Activated effector memory CD4-positive, alpha-beta T cell treated with anti-CD3 and anti-CD28 coated beads, Interleukin-2, amount 50 U/mL, for 16 hours (primary cell): Measurements from ENCODE around the gene TBL1X.
A peak's percentile ranks its signal among the peaks of the same experiment; 100 is the strongest.

ENCODE experiments used
- DNase-seq: peaks from one replicate; pipeline ENCODE4 v3.0.0-alpha.2; 2020

TBL1X gene

DNA sequence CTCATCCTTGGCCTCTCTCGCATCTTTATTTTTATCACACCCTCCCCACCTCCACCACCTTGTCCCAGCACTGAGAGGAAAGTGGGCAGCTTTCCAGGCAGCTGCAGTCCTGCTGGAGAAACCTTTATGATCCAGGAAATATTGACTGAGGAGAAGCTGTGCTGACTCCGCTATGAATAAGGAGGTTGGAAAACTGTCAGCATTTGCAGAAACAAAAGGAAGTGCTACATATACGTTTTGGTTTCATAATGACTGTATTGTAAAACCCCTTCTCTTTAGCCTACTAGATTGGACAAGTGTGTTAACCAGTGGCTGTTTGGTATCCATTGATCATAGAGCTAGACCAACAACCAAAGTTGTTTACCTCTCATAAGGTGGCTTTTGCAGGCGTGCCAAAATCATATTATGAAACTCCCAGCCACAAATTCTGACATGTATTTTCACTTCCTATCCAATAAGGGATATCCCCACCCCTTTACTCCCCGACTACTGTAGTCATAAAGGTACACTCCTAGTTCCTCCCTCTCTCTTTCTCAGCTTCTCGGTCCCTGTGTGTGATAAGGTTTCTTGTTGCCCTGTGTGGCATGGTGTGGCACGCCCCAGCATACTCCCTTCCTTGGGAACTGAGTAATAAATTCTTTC, 212.4 kb downstream of the TBL1X start:
- DNase-seq, result no peak

DNA sequence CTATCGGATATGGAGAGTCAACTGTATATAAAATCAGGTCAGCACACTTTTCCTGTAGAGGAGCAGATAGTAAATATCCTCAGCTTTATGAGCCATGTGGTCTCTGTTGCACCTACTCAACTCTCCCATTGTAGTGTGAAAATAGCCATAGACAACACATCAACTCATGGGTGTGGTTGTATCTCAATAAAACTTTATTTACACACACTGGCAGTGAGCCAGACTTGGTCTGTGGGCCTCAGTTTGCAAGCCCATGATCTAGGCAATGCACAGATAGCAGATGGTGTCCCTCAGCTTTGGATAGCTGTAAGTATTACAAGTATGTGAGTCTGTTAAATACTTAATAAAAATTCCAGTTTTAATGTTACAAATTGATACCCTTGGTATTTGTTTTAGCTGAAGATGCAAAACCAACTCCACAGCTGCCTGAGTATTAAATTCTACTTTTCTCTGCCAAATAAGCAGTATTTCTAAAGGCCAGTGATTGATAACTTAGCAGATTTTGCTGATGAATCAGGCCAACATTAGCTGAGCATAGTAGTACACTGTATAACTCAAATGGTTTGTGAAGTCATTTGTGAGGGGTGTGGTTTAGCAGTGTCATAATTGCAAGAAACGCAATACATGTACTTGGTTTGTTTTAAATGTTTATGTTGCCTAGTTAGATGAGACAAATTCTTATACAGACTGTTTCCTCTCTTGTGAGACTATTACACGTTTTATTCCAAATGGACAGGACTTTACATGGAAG, 213.5 kb downstream of the TBL1X start:
- no peak for DNase-seq

- DNase-seq, result no peak
Observed at GRCh38 chrX:9681011-9681410, 216.2 kb downstream of the TBL1X start.

- no peak for DNase-seq
Observed at GRCh38 chrX:9681422-9681821, 216.6 kb downstream of the TBL1X start.

- no peak for DNase-seq
Observed at GRCh38 chrX:9682456-9682855, 217.6 kb downstream of the TBL1X start.

GRCh38 chrX:9682861-9683260, 218.0 kb downstream of the TBL1X start:
- no peak for DNase-seq

- no peak for DNase-seq
Observed at GRCh38 chrX:9683350-9683749, 218.5 kb downstream of the TBL1X start.

DNA sequence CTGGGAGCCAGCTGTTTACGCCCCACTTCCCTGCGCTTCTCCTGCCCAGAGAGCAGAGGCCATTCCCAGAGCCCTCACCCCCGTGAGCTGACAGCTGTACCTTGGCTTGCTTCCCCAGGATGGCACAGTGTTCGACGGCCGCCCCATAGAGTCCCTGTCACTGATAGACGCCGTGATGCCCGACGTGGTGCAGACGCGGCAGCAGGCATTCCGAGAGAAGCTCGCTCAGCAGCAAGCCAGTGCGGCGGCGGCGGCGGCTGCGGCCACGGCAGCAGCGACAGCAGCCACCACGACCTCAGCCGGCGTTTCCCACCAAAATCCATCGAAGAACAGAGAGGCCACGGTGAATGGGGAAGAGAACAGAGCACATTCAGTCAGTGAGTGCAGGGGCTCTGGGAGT, 223.0 kb downstream of the TBL1X start:
- no peak for DNase-seq

DNA sequence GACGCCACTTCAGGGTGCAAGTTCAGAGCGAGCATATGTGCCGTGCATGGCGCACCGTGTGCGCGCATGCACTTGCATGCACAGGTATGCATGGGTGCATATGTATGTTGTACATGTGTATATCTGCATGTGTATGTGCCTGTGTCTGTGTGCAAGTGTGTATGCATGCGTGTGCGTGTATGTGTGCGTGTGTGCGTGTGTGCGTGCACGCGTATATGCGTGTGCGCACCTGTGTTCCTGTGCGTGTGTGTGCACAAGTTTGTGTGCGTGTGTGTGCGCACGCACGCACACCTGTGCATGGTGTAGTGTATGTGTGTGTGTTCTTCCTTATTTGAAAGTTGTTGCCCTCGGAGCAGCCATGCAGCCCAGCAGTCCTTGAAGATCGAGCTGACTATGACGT, 224.0 kb downstream of the TBL1X start:
- DNase-seq, result no peak

DNA sequence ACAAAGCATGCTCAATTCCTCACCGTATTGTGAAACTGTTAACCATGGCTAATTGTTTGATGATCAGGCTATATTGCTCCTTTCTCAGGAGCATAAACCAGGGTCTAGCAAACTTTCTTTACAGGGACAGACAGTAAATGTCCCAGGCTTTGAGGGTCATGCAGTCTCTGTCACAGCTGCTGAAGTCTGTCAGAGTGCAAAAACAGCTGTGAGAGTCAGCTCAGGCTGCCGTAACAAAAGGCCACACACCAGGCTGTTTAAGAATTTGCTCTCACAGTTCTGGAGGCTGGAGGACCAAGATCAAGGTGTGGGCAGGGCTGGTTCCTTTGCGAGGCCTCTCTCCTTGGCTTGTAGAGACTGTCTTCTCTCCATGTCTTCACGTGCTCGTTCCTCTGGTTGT, 225.2 kb downstream of the TBL1X start:
- DNase-seq, result no peak

DNA sequence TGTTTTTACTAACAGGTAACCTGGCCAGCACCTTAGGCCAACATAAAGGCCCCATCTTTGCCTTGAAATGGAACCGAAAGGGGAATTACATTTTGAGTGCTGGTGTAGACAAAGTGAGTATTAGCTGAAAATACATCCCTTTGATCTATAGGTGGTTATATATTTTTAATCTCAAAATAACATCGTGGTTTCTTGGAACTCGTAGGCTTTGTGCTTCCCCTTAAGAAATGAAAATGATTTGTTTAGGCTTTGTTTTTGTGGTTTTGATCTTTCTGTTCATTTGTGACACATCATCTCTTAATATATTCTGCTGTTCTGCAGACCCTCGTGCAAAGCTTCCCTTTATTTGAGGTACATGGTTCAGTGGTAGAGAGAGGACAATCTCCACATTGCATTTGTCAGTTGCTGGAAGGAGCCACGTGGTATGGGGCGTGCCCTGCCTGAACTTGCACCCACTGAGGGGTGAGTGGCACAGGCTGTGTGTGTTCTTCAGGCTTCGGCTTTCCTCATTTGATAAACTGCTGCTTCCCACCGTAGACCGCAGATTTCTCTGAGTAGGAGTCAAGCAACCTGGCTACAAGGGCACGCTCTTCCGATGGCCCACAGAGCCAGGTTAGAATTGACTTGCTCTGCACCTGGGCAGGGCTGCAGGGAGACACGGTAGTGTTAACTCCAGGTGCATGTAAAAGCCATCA, 228.6 kb downstream of the TBL1X start:
- no peak for DNase-seq

- DNase-seq, result no peak
Observed at GRCh38 chrX:9698576-9698975, 233.7 kb downstream of the TBL1X start.

- DNase-seq, result no peak
Observed at GRCh38 chrX:9700555-9700954, 235.7 kb downstream of the TBL1X start.

DNA sequence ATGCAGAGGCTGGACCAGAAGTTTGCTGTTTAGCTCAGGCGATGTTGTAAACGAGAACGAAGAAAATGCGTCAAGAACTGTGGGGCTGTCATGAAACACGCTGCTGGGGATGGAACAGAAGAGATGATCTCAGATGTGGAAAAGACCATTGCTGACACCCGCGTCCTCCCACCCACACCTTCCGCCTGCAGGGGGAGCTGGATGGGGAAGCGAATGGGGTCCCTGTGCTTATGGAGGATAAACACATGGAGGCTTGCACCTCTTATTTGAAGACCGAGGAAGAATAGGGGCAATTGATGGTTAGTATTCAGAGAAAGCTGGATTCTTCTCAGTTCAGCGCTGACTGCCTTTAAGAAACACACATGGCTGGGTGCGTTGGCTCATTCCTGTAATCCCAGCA, 236.9 kb downstream of the TBL1X start:
- DNase-seq, result no peak

- DNase-seq, result no peak
Observed at GRCh38 chrX:9703406-9703805, 238.5 kb downstream of the TBL1X start.

DNA sequence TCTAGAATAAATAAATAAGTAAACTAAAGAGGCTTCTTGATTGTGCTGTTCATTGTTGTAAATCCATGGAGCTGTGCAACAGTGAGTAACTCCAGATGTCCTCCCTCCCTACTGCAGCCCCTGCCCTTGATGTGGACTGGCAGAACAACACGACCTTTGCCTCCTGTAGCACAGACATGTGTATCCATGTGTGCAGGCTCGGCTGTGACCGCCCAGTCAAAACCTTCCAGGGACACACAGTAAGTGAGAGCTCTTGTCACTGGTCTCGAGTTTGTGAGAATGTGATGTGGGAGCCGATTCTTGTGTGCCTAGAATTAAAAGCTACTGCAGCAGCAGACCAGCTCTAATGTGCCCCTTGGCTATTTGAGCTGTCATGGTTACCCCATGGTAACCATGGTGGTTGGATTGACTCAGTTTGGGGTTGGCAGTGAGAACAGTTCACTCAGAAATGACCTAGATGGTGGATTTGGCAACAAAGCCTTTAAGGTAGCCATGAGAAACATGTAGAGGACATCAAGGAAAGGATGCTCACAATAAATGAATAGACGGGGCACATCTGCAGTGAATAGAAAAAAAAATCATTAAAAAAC, 240.1 kb downstream of the TBL1X start:
- DNase-seq, result no peak

- no peak for DNase-seq
Observed at GRCh38 chrX:9706421-9706820, 241.6 kb downstream of the TBL1X start.

- no peak for DNase-seq
Observed at GRCh38 chrX:9707306-9708033, 242.6 kb downstream of the TBL1X start.

- DNase-seq, result no peak
Observed at GRCh38 chrX:9708086-9708485, 243.2 kb downstream of the TBL1X start.

DNA sequence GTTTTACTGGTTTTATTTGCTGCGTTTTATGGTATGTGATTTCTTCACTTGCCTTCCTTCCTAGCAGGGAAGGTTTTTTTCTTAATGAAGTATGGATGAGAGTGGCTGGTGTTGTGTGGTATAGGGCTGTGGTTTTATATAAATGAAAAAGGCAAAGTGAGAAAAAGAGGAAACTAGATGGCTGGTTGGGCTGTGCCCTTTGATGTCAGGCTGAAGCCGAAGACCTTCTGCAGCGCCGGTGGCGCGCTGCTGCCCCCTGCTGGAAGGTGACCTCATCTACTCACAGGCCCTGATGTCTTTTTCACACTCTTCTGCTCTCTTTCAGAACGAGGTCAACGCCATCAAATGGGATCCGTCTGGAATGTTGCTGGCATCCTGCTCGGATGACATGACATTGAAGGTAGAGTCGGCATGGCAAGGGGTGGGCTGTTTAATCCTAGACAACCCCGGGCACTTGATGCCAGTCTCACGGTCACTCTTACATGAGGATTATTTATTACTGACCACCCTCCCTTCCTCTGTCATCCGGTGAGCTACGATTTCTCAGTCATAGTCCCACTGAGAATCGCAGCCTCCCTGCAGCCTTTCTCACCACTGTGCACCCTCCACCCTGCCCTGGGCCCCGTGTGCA, 244.2 kb downstream of the TBL1X start:
- DNase-seq, result peak; percentile 89

GRCh38 chrX:9710332-9710731, 245.5 kb downstream of the TBL1X start:
- DNase-seq, result no peak

- no peak for DNase-seq
Observed at GRCh38 chrX:9717376-9717775, 252.5 kb downstream of the TBL1X start.

DNA sequence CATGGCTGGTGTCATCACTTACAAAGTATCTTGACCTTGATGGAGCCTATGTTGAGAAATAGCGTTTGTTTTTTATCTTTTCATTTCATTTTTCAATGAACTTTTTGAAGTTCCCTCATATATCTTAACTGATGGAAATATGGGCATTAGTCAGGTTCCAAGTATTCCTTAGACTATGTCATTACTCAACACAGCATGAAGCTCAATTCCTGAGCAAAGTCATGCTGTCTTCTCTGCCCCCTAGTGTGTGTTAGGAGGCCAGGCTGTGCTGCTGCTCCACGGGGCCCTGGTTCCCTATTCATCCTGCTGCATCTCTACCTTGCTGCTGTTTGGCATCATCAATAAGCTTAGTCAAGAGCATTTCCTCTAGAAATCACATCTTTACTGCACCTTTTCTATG, 259.9 kb downstream of the TBL1X start:
- no peak for DNase-seq
